Measurements from ENCODE around the gene ILDR2.

The ILDR2 gene

GRCh38 chr1:166910396-166910994 is 64.8 kb downstream of the ILDR2 start:
- Histone ChIP-seq H3K27ac (no peak overlapping the region), H3K27me3 (ENCODE audit: insufficient read depth, low read depth, severe bottlenecking) (no peaks in the 10 kb centered on the region), H3K9me3 (ENCODE audit: severe bottlenecking) (no peaks in the 10 kb centered on the region), H3K4me3 (ENCODE audit: low read depth, low read length) (no peak overlapping the region), H3K36me3 (no peaks in the 10 kb centered on the region)
- peak; percentile 62 for TF ChIP-seq CTCF (IDR thresholded peaks at IDR 0.05; ENCODE audit: low read depth, low read length)
- peak; percentile 49 for DNase-seq

GRCh38 chr1:166908942-166909341 is 66.4 kb downstream of the ILDR2 start:
- Histone ChIP-seq H3K27ac (no peak overlapping the region), H3K4me3 (ENCODE audit: low read depth, low read length) (no peak overlapping the region), H3K36me3 (no peaks in the 10 kb centered on the region), H3K9me3 (ENCODE audit: severe bottlenecking) (no peaks in the 10 kb centered on the region), H3K27me3 (ENCODE audit: insufficient read depth, low read depth, severe bottlenecking) (no peaks in the 10 kb centered on the region)
- TF ChIP-seq CTCF (IDR thresholded peaks at IDR 0.05; ENCODE audit: low read depth, low read length) = no peak
- no peak for DNase-seq

GRCh38 chr1:166907763-166908162 is 67.6 kb downstream of the ILDR2 start:
- H3K9me3 ChIP-seq (ENCODE audit: severe bottlenecking) = no peaks in the 10 kb centered on the region
- H3K36me3 ChIP-seq = no peaks in the 10 kb centered on the region
- TF ChIP-seq CTCF (IDR thresholded peaks at IDR 0.05; ENCODE audit: low read depth, low read length) = no peak
- no peak for DNase-seq
- no peaks in the 10 kb centered on the region for H3K27me3 ChIP-seq (ENCODE audit: insufficient read depth, low read depth, severe bottlenecking)
- H3K4me3 ChIP-seq (ENCODE audit: low read depth, low read length) = no peak overlapping the region
- H3K27ac ChIP-seq = no peak overlapping the region

GRCh38 chr1:166907051-166907450 is 68.3 kb downstream of the ILDR2 start:
- no peak overlapping the region for H3K27ac ChIP-seq
- TF ChIP-seq CTCF (IDR thresholded peaks at IDR 0.05; ENCODE audit: low read depth, low read length) = no peak
- H3K9me3 ChIP-seq (ENCODE audit: severe bottlenecking) = no peaks in the 10 kb centered on the region
- no peaks in the 10 kb centered on the region for H3K36me3 ChIP-seq
- H3K27me3 ChIP-seq (ENCODE audit: insufficient read depth, low read depth, severe bottlenecking) = no peaks in the 10 kb centered on the region
- no peak for DNase-seq
- H3K4me3 ChIP-seq (ENCODE audit: low read depth, low read length) = no peak overlapping the region

- no peak for TF ChIP-seq CTCF (IDR thresholded peaks at IDR 0.05; ENCODE audit: low read depth, low read length)
- Histone ChIP-seq H3K36me3 (no peaks in the 10 kb centered on the region), H3K27me3 (ENCODE audit: insufficient read depth, low read depth, severe bottlenecking) (no peaks in the 10 kb centered on the region), H3K27ac (no peak overlapping the region), H3K9me3 (ENCODE audit: severe bottlenecking) (no peaks in the 10 kb centered on the region), H3K4me3 (ENCODE audit: low read depth, low read length) (no peak overlapping the region)
- no peak for DNase-seq
These were observed 68.7 kb downstream of the ILDR2 start for GRCh38 chr1:166906647-166907046.

- DNase-seq = no peak
- Histone ChIP-seq H3K36me3 (no peaks in the 10 kb centered on the region), H3K9me3 (ENCODE audit: severe bottlenecking) (no peaks in the 10 kb centered on the region), H3K4me3 (ENCODE audit: low read depth, low read length) (no peak overlapping the region), H3K27me3 (ENCODE audit: insufficient read depth, low read depth, severe bottlenecking) (no peaks in the 10 kb centered on the region), H3K27ac (no peak overlapping the region)
- TF ChIP-seq CTCF (IDR thresholded peaks at IDR 0.05; ENCODE audit: low read depth, low read length) = no peak
These were observed 69.4 kb downstream of the ILDR2 start for GRCh38 chr1:166905900-166906299.
